Heart left ventricle (tissue), 13 donors: ENCODE measurements around the gene SCML1.

Experiments used
- POLR2A ChIP-seq, 2 donors: fragments of 450-650 bp; IDR thresholded peaks; one replicate each; pipeline ENCODE4 v1.6.1; 2017; ENCODE audit warnings: antibody characterized with exemption in 2 of 2, mild to moderate bottlenecking in 2 of 2, moderate library complexity in 2 of 2
- TF ChIP-seq, protein P1 (sequence below), 12 donors: fragments of 200-600 bp; sonication (generic) in 4 of 12; IDR thresholded peaks; one replicate each; pipeline versions ENCODE4 v1.5.0 to v1.8.0; 2018 to 2022; ENCODE audit warnings: antibody characterized with exemption in 12 of 12, mild to moderate bottlenecking in 5 of 12
- donor health status: ischemic (EF 13 %, LVEDD 7.1; RV severe dilation, severe dysfunction).
- donor health status: DM: no; HTN: yes; CAD: no.
- donor health status: DM: no; HTN: no; CAD: no.
- donor health status: ischemic (EF 25% LVEDD 6.9; RV normal size, moderate dysfunction).
- donor health status: ischemic (EF 25% LVEDD 5.7; RV mildly dilated, moderate dysfunction).
- donor health status: ischemic (EF 35%, LVEDD 5.7; RV mildly dilated, moderate dysfunction).
- donor health status: nonischemic (EF 11% LVEDD 7.7; RV severe dilation, severe dysfunction).
- donor health status: DM: yes; HTN: yes; CAD: no.
- donor health status: PGD.
- donor health status: ischemic (EF 29% LVEDD 5.4; RV normal size, mild dysfunction).
- donor health status: nonischemic (EF 23%, LVEDD 6.1; RV moderate dilation, normal function).

DNA sequence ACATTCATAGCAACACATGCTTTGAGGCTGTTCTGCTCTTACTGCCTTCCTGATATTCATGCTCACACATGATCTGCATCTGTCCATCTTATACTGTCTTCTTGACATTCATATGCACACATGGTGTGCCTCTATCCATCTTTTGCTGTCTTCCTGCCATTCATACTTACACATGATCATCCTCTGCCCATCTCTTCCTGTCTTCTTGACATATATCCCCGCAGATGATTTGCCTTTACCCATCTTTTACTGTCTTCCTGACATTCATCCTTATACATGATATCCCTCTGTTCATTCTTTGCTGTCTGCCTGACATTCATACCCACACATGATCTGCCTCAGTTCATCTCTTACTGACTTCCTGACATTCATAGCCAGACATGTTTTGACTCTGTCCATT is 36.8 kb downstream of the SCML1 start:
- TF ChIP-seq, protein P1, sequence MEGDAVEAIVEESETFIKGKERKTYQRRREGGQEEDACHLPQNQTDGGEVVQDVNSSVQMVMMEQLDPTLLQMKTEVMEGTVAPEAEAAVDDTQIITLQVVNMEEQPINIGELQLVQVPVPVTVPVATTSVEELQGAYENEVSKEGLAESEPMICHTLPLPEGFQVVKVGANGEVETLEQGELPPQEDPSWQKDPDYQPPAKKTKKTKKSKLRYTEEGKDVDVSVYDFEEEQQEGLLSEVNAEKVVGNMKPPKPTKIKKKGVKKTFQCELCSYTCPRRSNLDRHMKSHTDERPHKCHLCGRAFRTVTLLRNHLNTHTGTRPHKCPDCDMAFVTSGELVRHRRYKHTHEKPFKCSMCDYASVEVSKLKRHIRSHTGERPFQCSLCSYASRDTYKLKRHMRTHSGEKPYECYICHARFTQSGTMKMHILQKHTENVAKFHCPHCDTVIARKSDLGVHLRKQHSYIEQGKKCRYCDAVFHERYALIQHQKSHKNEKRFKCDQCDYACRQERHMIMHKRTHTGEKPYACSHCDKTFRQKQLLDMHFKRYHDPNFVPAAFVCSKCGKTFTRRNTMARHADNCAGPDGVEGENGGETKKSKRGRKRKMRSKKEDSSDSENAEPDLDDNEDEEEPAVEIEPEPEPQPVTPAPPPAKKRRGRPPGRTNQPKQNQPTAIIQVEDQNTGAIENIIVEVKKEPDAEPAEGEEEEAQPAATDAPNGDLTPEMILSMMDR (IDR thresholded peaks at IDR 0.05) = no peak
- TF ChIP-seq POLR2A (IDR thresholded peaks at IDR 0.05) = no peak
